Measurements from ENCODE around the gene DNM3. TPM values are rescaled to one million over a fixed set of nuclear protein-coding genes. Genes with fewer than 3 reads are reported as not detected.

Gene DNM3
- total RNA-seq, 1 donor from 2014 or later = 9.6 TPM

DNA sequence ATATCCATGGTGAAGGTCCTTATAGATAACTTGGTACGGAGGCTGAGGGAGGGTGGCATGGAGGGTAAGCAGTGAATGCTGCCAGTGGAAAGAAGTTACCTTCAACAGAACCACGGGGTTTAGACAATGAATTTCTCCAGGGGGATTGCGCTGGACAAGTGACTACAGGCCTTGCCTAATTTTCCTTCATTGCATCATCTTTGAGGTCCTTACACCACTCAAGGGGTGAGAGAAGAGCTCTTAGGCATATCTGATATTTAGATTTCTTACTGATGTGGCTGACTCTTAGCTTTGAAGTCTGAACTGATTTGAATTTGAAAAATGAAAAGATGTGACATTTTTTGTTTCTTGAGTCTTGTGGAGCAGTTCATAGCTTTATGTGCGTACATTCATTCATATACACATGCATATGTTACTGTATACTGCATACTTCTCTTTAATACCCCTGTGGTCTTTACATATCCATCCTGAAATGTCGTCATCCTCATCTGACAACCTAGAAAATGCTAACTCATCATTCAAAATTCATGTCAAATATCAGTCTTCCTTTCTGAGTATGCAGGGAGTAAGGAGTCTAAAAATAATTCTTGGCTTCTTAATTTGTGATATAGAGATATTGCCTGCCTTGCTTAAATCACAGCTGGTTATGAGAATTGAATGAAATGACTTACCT is 63.6 kb downstream of the DNM3 start:
- DNase-seq (ENCODE audit: low spot score in 2 of 2) = no peak
- Histone ChIP-seq H3K27me3 (no peaks in the 10 kb centered on the region), H3K27ac (no peak overlapping the region), H3K9me3 (no peaks in the 10 kb centered on the region), H3K36me3 (no peaks in the 10 kb centered on the region), H3K4me1 (no peaks in the 10 kb centered on the region), H3K4me3 (no peak overlapping the region)
- TF ChIP-seq CTCF (IDR thresholded peaks at IDR 0.05) = no peak
- intact Hi-C loops (cut with DNase I) = no loop called here

- intact Hi-C loops (cut with DNase I) = no loop called here
- Histone ChIP-seq H3K36me3 (no peaks in the 10 kb centered on the region), H3K27me3 (no peaks in the 10 kb centered on the region), H3K9me3 (no peaks in the 10 kb centered on the region), H3K4me3 (no peak overlapping the region), H3K4me1 (peaks cover 0 to 7% of the 10 kb centered on the region in 2 donors), H3K27ac (no peak overlapping the region)
- TF ChIP-seq CTCF (IDR thresholded peaks at IDR 0.05) = no peak
- DNase-seq (ENCODE audit: low spot score in 2 of 2) = no peak
These were observed 68.4 kb downstream of the DNM3 start for GRCh38 chr1:171909711-171910110.

DNA sequence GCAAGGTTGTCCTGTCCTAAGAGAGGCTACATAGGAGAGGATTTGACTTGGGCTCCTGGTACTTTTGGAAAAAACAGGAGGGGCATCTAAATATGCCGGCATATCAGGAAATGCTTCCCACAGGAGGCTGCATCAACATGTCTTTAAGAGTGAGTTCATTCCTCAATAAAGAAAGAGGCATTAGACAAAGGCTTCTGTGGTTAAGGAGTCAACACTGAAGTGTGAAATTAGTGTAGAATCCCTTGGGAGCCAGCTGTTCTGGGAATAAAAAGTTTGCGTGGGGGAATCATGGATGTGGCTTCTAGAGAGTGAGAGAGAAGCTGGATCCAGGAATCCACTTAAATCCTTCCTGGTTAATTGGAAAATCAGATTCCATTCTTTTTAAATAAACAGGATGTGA is 69.5 kb downstream of the DNM3 start:
- H3K27ac ChIP-seq = no peak overlapping the region
- H3K9me3 ChIP-seq = no peaks in the 10 kb centered on the region
- H3K27me3 ChIP-seq = no peaks in the 10 kb centered on the region
- no peak for TF ChIP-seq CTCF (IDR thresholded peaks at IDR 0.05)
- H3K4me3 ChIP-seq = no peak overlapping the region
- peaks cover 0 to 7% of the 10 kb centered on the region in 2 donors for H3K4me1 ChIP-seq
- H3K36me3 ChIP-seq = no peaks in the 10 kb centered on the region
- no peak for DNase-seq (ENCODE audit: low spot score in 2 of 2)
- intact Hi-C loops (cut with DNase I) = no loop called here

- Histone ChIP-seq H3K9me3 (no peaks in the 10 kb centered on the region), H3K4me1 (peaks cover 0 to 7% of the 10 kb centered on the region in 2 donors), H3K27ac (no peak overlapping the region), H3K4me3 (no peak overlapping the region), H3K27me3 (no peaks in the 10 kb centered on the region), H3K36me3 (no peaks in the 10 kb centered on the region)
- no peak for TF ChIP-seq CTCF (IDR thresholded peaks at IDR 0.05)
- no peak for DNase-seq (ENCODE audit: low spot score in 2 of 2)
- intact Hi-C loops (cut with DNase I) = no loop called here
These were observed 70.2 kb downstream of the DNM3 start for GRCh38 chr1:171911506-171911905.

DNA sequence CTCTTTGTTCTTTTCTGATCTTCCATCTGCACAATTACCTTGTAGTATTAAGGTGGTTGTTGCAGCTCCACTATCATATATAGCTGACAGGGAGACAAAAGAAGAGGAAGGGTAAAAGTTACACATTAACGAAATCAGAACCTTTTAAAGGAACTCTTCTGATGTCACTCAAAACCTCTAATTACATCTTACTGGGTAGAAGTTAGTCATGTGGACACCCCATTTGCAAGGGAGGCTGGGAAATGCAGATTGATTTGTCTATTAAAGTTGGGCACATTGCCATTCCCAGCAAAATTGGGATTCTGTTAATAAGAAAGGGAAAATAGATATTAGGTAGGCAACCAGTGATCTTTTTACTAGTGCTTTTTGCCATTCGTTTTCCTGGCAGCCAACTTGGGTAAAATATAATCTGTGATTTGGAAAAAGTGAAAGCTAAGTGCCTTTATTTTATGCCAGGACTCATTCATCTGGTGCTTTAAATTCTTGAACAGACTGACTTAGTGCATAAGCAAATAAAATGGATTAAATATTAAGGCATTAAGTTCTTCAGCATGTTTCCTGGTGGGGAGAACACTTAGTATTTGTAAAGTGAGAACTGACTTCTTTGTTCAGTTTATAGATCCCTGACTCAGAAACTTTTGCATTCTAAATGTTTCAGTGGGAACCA is 71.3 kb downstream of the DNM3 start:
- no peak overlapping the region for H3K4me3 ChIP-seq
- intact Hi-C loops (cut with DNase I) = no loop called here
- no peak for DNase-seq (ENCODE audit: low spot score in 2 of 2)
- no peaks in the 10 kb centered on the region for H3K36me3 ChIP-seq
- no peak for TF ChIP-seq CTCF (IDR thresholded peaks at IDR 0.05)
- H3K4me1 ChIP-seq = peaks cover 0 to 7% of the 10 kb centered on the region in 2 donors
- no peaks in the 10 kb centered on the region for H3K9me3 ChIP-seq
- H3K27me3 ChIP-seq = no peaks in the 10 kb centered on the region
- H3K27ac ChIP-seq = no peak overlapping the region

Data from ascending aorta (tissue), 2 donors.